ENCODE results near the gene RNPEP. TPM values are rescaled to one million over a fixed set of nuclear protein-coding genes. Genes with fewer than 3 reads are reported as not detected.
"Not testable (repeated sequence)": the region's sequence is repeated elsewhere in the genome, so short reads cannot be mapped to it uniquely, and the experiment has no call there.

The RNPEP gene
- total and polyA plus RNA-seq, 4 donors, result 28.0 to 43.1 (median 30.3) TPM

DNA sequence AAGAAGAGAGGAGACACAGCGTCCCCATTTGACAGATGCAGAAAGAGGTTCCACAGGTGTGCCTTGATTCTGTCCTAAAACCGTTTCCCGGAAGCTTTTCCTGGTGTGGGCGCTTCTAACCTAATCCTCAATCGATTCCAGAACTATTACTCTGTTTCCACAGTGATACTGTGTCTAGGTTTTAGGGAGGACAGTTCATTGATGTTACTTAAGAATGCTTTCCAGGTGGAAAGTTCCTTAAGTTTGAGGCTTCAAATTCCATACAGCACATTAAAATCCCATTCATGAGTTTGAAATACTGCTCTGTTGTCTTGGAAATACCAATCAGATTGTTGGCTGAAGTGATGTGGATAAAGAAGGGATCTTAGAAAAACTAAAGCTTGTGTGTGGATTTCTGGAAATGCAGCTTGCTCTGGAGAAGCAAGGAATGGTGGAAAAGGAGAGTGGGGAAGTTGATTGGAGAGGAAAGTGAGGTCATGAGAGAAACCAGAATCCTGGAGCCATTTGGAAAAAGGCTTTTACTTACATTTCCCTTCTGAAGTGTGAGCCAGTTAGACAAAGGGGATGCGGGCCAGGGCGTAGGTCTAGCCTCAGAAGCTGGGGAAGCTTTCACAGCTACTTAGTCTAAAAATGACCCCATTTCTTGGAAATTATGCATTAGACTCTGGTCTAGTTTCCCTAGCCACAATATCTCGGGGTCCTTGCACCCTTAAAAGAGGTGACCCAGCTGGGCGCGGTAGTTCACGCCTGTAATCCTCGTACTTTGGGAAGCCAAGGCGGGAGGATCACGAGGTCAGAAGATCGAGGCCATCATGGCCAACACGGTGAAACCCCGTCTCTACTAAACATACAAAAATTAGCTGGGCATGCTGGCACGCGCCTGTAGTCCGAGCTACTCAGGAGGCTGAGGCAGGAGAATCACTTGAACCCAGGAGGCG, 34.6 kb downstream of the RNPEP start:
- H3K27me3 ChIP-seq (ENCODE audit: control insufficient read depth in 1 of 2, insufficient read depth in 2 of 2, low read length in 1 of 2), result no peaks in the 10 kb centered on the region
- intact Hi-C loops (cut with DNase I), result no loop called here
- no peaks in the 10 kb centered on the region for H3K36me3 ChIP-seq (ENCODE audit: control insufficient read depth in 1 of 2, insufficient read depth in 2 of 2, low read length in 1 of 2)
- DNase-seq (no peak), ATAC-seq (ENCODE audit: low FRiP score) (no peak)
- no peaks in the 10 kb centered on the region for H3K4me1 ChIP-seq (ENCODE audit: control insufficient read depth in 1 of 2, insufficient read depth in 2 of 2, low read length in 2 of 2)
- 92 to 97% methylated on average over 21 of the region's 21 CpGs for WGBS, 2 donors
- H3K9me3 ChIP-seq (ENCODE audit: control insufficient read depth, low read length), result no peaks in the 10 kb centered on the region
- H3K4me3 ChIP-seq (ENCODE audit: low read length in 2 of 2), result no peak overlapping the region
- H3K27ac ChIP-seq (ENCODE audit: low read depth in 1 of 2, low read length in 2 of 2), result no peak overlapping the region

DNA sequence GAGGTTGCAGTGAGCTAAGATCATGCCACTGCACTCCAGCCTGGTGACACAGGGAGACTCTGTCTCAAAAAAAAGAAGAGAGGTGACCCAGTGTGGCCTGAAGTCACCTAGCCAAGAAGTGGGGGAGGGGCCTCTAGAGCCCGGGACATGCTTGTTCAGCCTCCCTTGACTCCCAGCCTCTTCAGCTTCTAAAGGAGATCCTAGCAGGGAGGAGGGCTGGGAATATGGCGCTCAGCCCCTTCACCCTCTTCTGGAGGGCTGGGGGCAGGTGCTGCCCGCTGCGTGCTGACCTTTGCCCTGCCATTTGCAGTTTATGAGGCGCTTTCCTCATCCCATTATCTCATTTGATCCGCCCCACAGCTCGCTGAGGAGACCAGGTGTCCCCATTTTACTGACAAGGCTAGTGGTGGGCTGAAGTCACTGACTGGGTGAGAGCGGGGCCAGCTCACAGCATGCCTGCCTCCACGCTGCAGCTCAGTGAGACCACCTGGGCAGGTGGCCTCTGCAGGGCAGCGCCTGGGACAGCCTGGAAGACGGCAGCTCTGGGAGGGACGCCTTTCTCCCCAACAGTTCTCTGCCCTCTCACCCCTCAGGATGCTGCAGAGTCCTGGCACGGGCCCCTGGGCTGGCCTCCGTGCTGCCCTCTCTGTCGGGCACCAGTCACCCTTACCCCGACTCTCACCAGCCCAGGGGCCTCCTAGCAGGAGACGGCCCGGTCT, 35.5 kb downstream of the RNPEP start:
- no peaks in the 10 kb centered on the region for H3K4me1 ChIP-seq (ENCODE audit: control insufficient read depth in 1 of 2, insufficient read depth in 2 of 2, low read length in 2 of 2)
- H3K4me3 ChIP-seq (ENCODE audit: low read length in 2 of 2), result no peak overlapping the region
- peak; percentile 8 for ATAC-seq (ENCODE audit: low FRiP score)
- WGBS, 2 donors, result 87% methylated on average over 18 of the region's 18 CpGs
- no peak overlapping the region for H3K27ac ChIP-seq (ENCODE audit: low read depth in 1 of 2, low read length in 2 of 2)
- intact Hi-C loops (cut with DNase I), result no loop called here
- DNase-seq, result no peak
- H3K9me3 ChIP-seq (ENCODE audit: control insufficient read depth, low read length), result no peaks in the 10 kb centered on the region
- no peaks in the 10 kb centered on the region for H3K36me3 ChIP-seq (ENCODE audit: control insufficient read depth in 1 of 2, insufficient read depth in 2 of 2, low read length in 1 of 2)
- no peaks in the 10 kb centered on the region for H3K27me3 ChIP-seq (ENCODE audit: control insufficient read depth in 1 of 2, insufficient read depth in 2 of 2, low read length in 1 of 2)

DNA sequence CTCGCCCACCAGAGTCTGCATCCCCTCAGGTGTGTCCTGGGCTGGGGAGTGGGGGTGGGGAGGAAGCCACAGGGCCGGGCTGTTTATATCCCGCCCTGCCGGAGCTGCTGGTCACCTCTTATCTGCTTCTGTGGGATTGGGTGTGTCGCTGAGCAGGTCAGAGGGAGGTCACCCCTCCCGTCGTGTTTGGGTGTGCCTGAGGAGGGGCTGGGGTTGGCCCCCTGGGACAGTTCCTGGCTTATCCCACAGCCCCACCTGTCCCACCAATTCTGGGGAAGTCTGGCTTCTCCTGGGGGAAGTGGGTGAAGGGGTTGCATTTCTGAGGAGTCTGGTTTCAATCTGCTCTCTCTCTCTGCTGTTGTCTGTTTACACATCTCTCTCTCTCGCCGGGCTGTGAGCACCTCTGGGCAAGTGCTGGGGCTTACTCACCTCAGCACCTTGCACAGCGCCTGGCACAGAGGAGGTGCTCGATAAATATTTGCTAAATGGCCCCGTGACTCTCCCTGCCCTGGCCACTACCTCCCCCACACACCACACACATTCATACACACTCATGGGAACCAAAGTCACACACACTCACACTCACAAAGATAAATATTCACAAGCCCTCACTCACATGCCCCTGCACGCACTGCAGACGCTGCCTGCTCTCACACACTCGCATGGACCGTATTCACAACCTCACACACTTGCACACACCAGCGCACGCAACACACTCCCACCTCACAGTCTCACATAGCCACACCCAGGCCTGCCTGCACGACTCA, 36.2 kb downstream of the RNPEP start:
- intact Hi-C loops (cut with DNase I), result no loop called here

DNA sequence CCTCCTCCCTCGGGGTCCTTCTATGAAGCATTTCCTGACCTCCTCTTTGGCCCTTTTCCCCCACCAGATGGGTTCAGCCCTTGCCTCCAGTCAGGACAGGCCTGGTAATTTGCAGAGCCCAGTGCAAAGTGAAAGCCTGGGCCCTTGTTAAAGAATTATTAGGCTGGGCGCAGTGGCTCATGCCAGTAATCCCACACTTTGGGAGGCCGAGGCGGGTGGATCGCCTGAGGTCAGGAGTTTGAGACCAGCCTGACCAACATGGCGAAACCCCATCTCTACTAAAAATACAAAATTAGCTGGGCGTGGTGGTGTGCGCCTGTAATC, 36.7 kb downstream of the RNPEP start:
- ATAC-seq (ENCODE audit: low FRiP score); DNase-seq; H3K36me3 ChIP-seq (ENCODE audit: control insufficient read depth in 1 of 2, insufficient read depth in 2 of 2, low read length in 1 of 2); H3K4me3 ChIP-seq (ENCODE audit: low read length in 2 of 2); H3K4me1 ChIP-seq (ENCODE audit: control insufficient read depth in 1 of 2, insufficient read depth in 2 of 2, low read length in 2 of 2); H3K9me3 ChIP-seq (ENCODE audit: control insufficient read depth, low read length); H3K27me3 ChIP-seq (ENCODE audit: control insufficient read depth in 1 of 2, insufficient read depth in 2 of 2, low read length in 1 of 2); H3K27ac ChIP-seq (ENCODE audit: low read depth in 1 of 2, low read length in 2 of 2); intact Hi-C loops (cut with DNase I): not testable (repeated sequence)
- WGBS, 2 donors, result 87 to 91% methylated on average over 8 of the region's 8 CpGs

More for the DNA sequence above, 36.2 kb downstream of the RNPEP start:
- Histone ChIP-seq H3K27ac (ENCODE audit: low read depth in 1 of 2, low read length in 2 of 2) (no peak overlapping the region), H3K4me1 (ENCODE audit: control insufficient read depth in 1 of 2, insufficient read depth in 2 of 2, low read length in 2 of 2) (no peaks in the 10 kb centered on the region), H3K4me3 (ENCODE audit: low read length in 2 of 2) (no peak overlapping the region), H3K27me3 (ENCODE audit: control insufficient read depth in 1 of 2, insufficient read depth in 2 of 2, low read length in 1 of 2) (no peaks in the 10 kb centered on the region), H3K36me3 (ENCODE audit: control insufficient read depth in 1 of 2, insufficient read depth in 2 of 2, low read length in 1 of 2) (no peaks in the 10 kb centered on the region), H3K9me3 (ENCODE audit: control insufficient read depth, low read length) (no peaks in the 10 kb centered on the region)
- peak; percentile 11 for ATAC-seq (ENCODE audit: low FRiP score)
- no peak for DNase-seq
- 80 to 85% methylated on average over 19 of the region's 19 CpGs for WGBS, 2 donors

DNA sequence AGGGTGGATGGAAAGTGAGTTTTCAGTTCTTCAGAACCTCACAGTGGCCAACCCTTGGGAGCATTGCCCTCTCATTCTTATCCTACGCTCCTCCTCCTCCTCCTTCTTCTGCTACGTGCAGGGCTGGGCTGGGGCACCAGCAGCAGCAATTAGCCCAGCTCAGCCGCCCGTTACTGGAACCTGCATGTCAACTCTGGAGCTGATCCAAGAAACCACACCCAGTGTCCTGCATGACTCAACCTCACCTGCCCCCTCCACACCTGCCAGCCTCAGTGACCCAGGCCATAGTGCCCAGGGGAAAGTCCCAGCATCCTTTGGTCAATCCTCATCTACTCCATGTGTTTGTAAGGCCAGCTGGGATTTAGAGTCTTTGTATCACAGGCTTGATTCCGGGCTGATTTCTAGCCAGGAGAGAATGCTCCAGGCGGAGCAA, 40.6 kb downstream of the RNPEP start:
- H3K4me1 ChIP-seq (ENCODE audit: control insufficient read depth in 1 of 2, insufficient read depth in 2 of 2, low read length in 2 of 2), result no peaks in the 10 kb centered on the region
- no peak overlapping the region for H3K4me3 ChIP-seq (ENCODE audit: low read length in 2 of 2)
- no peaks in the 10 kb centered on the region for H3K27me3 ChIP-seq (ENCODE audit: control insufficient read depth in 1 of 2, insufficient read depth in 2 of 2, low read length in 1 of 2)
- DNase-seq, result no peak
- no peak overlapping the region for H3K27ac ChIP-seq (ENCODE audit: low read depth in 1 of 2, low read length in 2 of 2)
- intact Hi-C loops (cut with DNase I), result no loop called here
- H3K9me3 ChIP-seq (ENCODE audit: control insufficient read depth, low read length), result no peaks in the 10 kb centered on the region
- WGBS, 2 donors, result 67 to 79% methylated on average over 6 of the region's 6 CpGs
- no peaks in the 10 kb centered on the region for H3K36me3 ChIP-seq (ENCODE audit: control insufficient read depth in 1 of 2, insufficient read depth in 2 of 2, low read length in 1 of 2)
- ATAC-seq (ENCODE audit: low FRiP score), result no peak

DNA sequence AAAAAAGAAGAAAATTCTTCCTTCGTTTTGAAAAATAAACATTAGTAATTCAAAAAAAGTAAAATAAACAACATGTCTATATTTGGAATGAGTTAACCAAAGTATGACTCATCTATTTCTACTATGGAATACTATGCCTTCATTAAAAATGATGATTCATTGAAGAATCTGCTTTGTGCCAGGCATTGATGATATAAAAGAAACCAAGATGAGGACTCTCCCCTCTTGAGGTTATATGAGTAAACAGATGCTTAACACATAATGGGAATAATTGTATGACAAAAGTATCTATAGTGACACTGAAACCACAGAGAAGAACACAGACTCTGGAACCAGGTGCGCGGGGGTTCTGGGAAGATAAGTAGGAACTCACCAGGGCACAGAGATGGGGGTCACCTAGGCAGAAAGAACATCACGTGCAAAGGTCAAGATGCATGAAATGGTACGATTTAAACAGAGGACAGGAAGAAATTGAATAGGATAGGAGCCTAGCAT, 46.8 kb downstream of the RNPEP start:
- Histone ChIP-seq H3K27me3 (ENCODE audit: control insufficient read depth in 1 of 2, insufficient read depth in 2 of 2, low read length in 1 of 2) (no peaks in the 10 kb centered on the region), H3K4me1 (ENCODE audit: control insufficient read depth in 1 of 2, insufficient read depth in 2 of 2, low read length in 2 of 2) (peaks cover 0 to 4% of the 10 kb centered on the region in 2 donors), H3K36me3 (ENCODE audit: control insufficient read depth in 1 of 2, insufficient read depth in 2 of 2, low read length in 1 of 2) (no peaks in the 10 kb centered on the region), H3K27ac (ENCODE audit: low read depth in 1 of 2, low read length in 2 of 2) (no peak overlapping the region), H3K9me3 (ENCODE audit: control insufficient read depth, low read length) (no peaks in the 10 kb centered on the region), H3K4me3 (ENCODE audit: low read length in 2 of 2) (no peak overlapping the region)
- intact Hi-C loops (cut with DNase I), result no loop called here
- ATAC-seq (ENCODE audit: low FRiP score), result no peak
- whole genome bisulfite sequencing, 2 donors, result 73% methylated on average over 5 of the region's 5 CpGs
- no peak for DNase-seq

DNA sequence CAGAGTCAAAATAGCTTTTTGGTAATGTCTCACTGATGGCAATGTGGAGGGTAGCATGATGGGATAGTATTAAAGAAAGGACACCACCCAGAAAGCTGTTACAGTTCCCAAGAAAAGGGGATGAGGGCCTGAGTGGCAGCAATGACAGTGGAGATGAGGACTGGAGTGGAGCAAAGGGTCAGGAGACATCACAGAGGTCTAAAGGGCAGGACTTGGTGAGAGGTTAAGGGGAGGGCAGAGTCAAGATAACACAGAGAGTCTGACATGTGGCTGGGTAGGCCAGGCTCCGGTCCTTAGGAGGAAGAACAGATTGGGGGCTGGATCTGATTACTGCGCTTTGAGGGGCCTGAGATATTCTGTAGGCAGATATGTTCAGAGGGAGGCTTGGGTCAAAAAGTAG, 47.3 kb downstream of the RNPEP start:
- H3K36me3 ChIP-seq (ENCODE audit: control insufficient read depth in 1 of 2, insufficient read depth in 2 of 2, low read length in 1 of 2), result no peaks in the 10 kb centered on the region
- WGBS, 2 donors, result 94 to 96% methylated on average over 2 of the region's 2 CpGs
- ATAC-seq (ENCODE audit: low FRiP score) (no peak), DNase-seq (no peak)
- intact Hi-C loops (cut with DNase I), result no loop called here
- H3K4me3 ChIP-seq (ENCODE audit: low read length in 2 of 2), result no peak overlapping the region
- H3K9me3 ChIP-seq (ENCODE audit: control insufficient read depth, low read length), result no peaks in the 10 kb centered on the region
- H3K27ac ChIP-seq (ENCODE audit: low read depth in 1 of 2, low read length in 2 of 2), result no peak overlapping the region
- peaks cover 0 to 4% of the 10 kb centered on the region in 2 donors for H3K4me1 ChIP-seq (ENCODE audit: control insufficient read depth in 1 of 2, insufficient read depth in 2 of 2, low read length in 2 of 2)
- no peaks in the 10 kb centered on the region for H3K27me3 ChIP-seq (ENCODE audit: control insufficient read depth in 1 of 2, insufficient read depth in 2 of 2, low read length in 1 of 2)

DNA sequence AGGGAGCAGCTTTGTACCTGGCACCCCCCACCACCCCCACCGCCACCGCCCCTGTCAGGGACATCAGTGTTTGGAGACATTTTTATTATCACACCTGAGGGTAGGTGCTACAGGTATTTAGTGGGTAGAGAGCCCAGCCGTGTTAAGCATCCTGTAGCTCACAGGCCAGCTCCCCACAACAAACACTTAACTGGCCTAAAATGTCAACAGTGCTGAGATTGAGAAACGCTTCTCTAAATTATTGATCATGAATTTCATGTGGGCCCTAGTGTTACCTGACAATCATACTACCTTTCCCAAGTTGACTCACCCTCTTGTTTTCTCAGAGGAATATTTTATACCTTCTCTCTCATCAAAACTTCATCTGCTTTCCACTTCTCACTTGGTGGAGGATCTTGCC, 49.3 kb downstream of the RNPEP start:
- Histone ChIP-seq H3K4me1 (ENCODE audit: control insufficient read depth in 1 of 2, insufficient read depth in 2 of 2, low read length in 2 of 2) (peaks cover 0 to 4% of the 10 kb centered on the region in 2 donors), H3K4me3 (ENCODE audit: low read length in 2 of 2) (no peak overlapping the region), H3K9me3 (ENCODE audit: control insufficient read depth, low read length) (no peaks in the 10 kb centered on the region), H3K27me3 (ENCODE audit: control insufficient read depth in 1 of 2, insufficient read depth in 2 of 2, low read length in 1 of 2) (no peaks in the 10 kb centered on the region), H3K27ac (ENCODE audit: low read depth in 1 of 2, low read length in 2 of 2) (no peak overlapping the region), H3K36me3 (ENCODE audit: control insufficient read depth in 1 of 2, insufficient read depth in 2 of 2, low read length in 1 of 2) (no peaks in the 10 kb centered on the region)
- intact Hi-C loops (cut with DNase I), result no loop called here
- DNase-seq (no peak), ATAC-seq (ENCODE audit: low FRiP score) (no peak)
- WGBS, 2 donors, result 86 to 90% methylated on average over 4 of the region's 4 CpGs
